Measurements from ENCODE around the gene EGFL7.
A peak's percentile ranks its signal among the peaks of the same experiment; 100 is the strongest.

Gene EGFL7

DNA sequence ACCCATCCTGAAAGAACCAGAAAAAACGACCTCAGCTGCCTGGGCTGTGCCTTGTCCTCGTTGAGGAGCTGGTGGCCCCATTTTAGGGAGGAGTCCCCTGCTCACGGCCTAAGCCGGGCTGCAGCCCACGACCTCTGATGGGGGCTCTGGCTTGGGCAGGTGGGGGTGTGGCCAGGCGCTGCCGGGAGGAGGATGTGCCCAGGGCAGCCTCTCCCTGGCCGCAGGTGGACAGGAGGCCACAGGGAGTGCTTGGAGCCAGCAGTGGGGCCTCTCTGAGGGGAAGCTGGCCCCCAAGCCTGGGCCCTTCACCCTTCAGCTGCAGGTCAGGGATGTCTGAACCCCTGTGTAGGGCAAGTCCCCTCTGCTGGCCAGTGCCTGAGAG is 52.2 kb downstream of the EGFL7 start:
- no peak for DNase-seq (ENCODE audit: low read depth, low spot score)

DNA sequence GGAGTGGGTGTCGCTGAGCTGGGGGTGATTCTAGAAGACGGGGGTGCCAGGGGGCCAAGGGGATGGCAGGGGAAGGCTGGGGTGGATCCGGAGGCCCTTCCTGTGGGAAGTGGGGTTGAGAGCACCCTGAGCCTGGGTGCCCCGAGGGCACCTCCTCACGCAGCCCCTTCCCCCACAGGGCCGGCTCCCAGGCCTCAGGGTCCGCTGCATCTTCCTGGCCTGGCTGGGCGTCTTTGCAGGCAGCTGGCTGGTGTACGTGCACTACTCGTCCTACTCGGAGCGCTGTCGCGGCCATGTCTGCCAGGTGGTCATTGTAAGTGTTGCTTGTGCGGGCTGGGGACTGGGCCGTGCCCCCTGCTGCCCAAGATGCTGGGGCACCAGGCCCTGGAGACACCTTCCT is 54.7 kb downstream of the EGFL7 start:
- DNase-seq (ENCODE audit: low read depth, low spot score): no peak

DNA sequence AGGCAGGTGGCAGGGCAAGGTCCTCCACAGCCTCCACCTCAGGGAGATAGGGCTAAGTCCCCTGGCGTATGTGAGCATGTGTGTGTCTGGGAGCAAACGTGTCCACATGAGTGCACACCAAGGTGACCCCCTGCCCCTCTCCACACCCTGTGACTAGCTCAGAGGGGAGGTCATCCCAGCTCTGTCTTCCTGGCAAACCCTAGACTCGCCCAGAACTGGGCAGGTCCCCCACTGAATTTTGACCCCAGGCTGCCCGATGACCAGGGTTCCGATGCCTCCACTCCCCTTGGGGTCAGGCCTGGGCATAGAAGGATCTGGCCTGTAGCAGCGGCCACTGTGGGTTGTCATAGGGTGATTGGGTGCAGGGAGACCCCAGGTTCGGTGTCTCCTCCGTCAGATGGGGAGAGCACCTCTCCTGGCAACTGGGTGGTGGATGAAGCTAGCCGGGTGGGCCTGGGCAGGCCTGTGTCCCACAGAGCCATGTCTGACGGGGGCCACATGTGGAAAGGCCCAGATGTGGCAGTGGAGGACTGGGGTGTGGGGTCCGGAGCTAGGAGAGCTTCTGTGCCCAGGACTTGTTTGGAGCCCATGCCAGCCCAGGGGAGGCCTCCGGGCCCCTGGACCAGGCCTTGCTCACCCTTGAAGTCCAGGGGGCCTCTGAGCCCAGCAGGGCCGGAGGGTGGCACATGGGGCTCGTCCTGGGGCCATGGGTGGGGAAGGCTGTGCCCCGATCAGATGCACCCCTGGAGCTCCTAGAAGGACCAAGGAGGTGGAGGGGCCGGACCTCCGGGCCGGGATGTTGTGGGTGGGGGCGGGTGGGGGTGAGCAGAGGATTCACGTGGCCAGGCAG is 55.9 kb downstream of the EGFL7 start:
- DNase-seq (ENCODE audit: low read depth, low spot score): no peak

DNA sequence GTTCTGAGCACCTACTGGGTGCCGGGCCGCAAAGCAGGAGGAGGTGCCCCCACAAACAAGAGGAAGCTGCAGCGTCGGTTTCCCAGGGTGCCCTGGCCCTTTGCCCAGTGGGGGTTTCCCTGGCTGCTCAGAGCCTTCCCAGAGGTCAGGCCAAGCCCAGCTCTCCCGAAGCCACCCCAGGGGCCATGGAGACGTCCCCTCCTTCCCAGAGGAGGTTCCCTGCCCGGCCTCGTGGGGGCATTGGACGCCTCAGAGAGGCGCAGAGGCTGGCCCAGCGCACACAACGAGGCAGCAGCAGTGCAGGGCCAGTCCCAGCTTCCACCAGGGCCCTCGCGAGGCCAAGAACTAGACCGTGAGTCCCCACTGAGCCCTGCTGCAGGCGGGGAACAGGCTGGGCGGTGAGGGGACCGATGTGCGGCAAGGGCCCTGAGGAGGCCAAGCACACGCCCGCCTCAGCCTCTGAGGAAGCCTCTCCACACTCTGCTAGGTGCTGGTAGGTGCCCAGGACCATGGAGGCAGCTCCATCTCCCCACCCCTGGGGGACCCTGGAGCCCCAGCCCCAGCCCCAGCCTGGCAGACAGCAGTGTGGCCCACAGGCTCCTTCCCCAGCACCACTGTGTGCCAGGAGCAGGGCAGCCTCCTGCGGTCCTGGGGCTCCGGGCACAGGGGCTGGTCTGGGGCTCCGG is 56.6 kb downstream of the EGFL7 start:
- DNase-seq (ENCODE audit: low read depth, low spot score): peak; percentile 35

DNA sequence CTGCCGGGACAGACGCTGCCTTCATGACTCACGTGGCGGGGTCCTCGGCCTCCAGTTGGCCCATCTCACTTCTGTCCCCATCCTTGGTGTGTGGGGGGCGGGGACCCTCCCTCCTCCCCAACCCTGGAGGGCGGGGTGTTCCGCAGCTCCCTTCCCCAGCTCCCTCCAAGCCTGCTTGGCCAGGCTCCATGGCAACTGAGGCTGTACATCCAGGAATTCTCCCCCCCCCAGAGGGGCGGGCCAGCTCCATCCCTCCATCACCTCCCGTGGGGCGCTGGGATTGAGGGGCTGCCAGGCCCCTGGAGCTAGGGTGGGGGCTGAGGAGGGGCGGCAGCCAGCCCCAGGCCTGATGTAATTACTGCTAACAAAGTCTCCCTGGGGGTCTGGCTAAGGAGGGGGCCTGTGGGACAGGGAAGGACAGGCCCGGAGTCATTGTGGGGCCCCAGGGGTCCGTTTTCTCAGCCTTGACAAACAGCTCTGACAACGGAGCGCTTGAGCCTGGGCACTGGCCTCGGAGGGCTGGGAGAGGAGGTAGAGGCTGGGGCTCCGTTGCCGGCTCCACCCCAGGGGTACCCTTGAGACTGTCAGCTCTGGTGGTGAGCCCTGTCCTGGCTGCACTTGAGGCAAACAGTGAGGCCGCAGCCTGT is 57.7 kb downstream of the EGFL7 start:
- DNase-seq (ENCODE audit: low read depth, low spot score): peak; percentile 74

DNA sequence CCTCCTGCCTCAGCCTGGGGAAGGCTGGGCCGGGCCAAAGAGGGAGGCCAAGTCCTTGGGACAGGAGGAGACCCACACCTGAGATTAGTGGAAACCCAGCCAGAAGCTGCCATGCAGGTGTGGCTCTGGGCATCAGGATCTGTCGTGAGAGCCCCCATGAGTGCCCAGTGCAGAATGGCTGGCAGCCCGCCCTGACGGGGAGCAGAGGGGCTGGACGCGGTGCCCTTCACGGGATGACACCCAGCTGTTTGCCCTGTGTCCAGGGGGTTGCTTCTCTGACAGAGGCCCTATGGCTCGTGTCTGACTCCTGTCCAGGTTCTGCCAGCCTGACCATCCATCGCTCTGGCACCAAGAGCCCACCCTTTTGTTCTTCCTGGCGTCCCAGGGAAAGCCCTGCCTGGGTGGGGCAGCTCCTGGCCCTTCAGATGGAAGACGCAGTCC is 58.2 kb downstream of the EGFL7 start:
- no peak for DNase-seq (ENCODE audit: low read depth, low spot score)

- no peak for DNase-seq (ENCODE audit: low read depth, low spot score)
Observed at GRCh38 chr9:136721339-136722092, 58.8 kb downstream of the EGFL7 start.

Data from ELF-1 (cell line).